PC-3 (cell line): ENCODE data around the gene NDUFS7.
"Not testable (repeated sequence)": the region's sequence is repeated elsewhere in the genome, so short reads cannot be mapped to it uniquely, and the experiment has no call there.

Experiments used
- EZH2 ChIP-seq: fragments of 300-600 bp; sonication (generic); IDR thresholded peaks from one replicate; pipeline ENCODE4 v1.6.1; 2017; ENCODE audit warnings: antibody characterized with exemption, mild to moderate bottlenecking, low read length; ENCODE audit not compliant: unreplicated experiment
- EZH2phosphoT487 ChIP-seq: fragments of 300-600 bp; sonication (generic); IDR thresholded peaks from 2 replicates; pipeline ENCODE4 v1.6.1; 2018; ENCODE audit warnings: mild to moderate bottlenecking, antibody characterized with exemption, low read length, borderline replicate concordance
- TF ChIP-seq, protein P1 (sequence below): fragments of 300-600 bp; sonication (generic); conservative IDR thresholded peaks from 2 replicates; pipeline ENCODE4 v1.5.1; 2017; ENCODE audit warnings: antibody characterized with exemption, low read depth, mild to moderate bottlenecking, low read length

DNA sequence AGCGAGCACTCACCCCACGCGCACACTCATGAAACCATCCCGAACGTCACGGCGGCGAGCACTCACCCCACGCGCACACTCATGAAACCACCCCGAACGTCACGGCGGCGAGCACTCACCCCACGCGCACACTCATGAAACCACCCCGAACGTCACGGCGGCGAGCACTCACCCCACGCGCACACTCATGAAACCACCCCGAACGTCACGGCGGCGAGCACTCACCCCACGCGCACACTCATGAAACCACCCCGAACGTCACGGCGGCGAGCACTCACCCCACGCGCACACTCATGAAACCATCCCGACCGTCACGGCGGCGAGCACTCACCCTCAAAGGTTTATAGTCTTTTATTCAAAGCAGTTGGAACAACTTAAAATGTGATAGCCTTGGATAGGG, 36.4 kb downstream of the NDUFS7 start:
- TF ChIP-seq, protein P1, sequence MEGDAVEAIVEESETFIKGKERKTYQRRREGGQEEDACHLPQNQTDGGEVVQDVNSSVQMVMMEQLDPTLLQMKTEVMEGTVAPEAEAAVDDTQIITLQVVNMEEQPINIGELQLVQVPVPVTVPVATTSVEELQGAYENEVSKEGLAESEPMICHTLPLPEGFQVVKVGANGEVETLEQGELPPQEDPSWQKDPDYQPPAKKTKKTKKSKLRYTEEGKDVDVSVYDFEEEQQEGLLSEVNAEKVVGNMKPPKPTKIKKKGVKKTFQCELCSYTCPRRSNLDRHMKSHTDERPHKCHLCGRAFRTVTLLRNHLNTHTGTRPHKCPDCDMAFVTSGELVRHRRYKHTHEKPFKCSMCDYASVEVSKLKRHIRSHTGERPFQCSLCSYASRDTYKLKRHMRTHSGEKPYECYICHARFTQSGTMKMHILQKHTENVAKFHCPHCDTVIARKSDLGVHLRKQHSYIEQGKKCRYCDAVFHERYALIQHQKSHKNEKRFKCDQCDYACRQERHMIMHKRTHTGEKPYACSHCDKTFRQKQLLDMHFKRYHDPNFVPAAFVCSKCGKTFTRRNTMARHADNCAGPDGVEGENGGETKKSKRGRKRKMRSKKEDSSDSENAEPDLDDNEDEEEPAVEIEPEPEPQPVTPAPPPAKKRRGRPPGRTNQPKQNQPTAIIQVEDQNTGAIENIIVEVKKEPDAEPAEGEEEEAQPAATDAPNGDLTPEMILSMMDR, result not testable (repeated sequence)
- TF ChIP-seq EZH2phosphoT487, EZH2: not testable (repeated sequence)
